ENCODE measurements around the gene MRPL10.

Gene MRPL10

GRCh38 chr17:47831003-47831933 is at the start of gene MRPL10, which contains the start of gene LRRC46:
Gene MRPL10 (minus strand): TSS chr17:47831541. CDS start chr17:47831511, 30 bp downstream.
Gene LRRC46 (plus strand): TSS chr17:47831670. CDS start chr17:47831990, 320 bp downstream.
- peak; percentile 84 to 91 for DNase-seq (ENCODE audit: low read depth in 1 of 2, low spot score in 1 of 2)

- no peak for DNase-seq (ENCODE audit: low read depth in 1 of 2, low spot score in 1 of 2)
These were observed 48.6 kb upstream of the MRPL10 start for GRCh38 chr17:47879776-47880454.

GRCh38 chr17:47879028-47879585 is 47.8 kb upstream of the MRPL10 start:
- DNase-seq (ENCODE audit: low read depth in 1 of 2, low spot score in 1 of 2) = no peak

- no peak for DNase-seq (ENCODE audit: low read depth in 1 of 2, low spot score in 1 of 2)
These were observed 47.1 kb upstream of the MRPL10 start for GRCh38 chr17:47878203-47879027.

DNA sequence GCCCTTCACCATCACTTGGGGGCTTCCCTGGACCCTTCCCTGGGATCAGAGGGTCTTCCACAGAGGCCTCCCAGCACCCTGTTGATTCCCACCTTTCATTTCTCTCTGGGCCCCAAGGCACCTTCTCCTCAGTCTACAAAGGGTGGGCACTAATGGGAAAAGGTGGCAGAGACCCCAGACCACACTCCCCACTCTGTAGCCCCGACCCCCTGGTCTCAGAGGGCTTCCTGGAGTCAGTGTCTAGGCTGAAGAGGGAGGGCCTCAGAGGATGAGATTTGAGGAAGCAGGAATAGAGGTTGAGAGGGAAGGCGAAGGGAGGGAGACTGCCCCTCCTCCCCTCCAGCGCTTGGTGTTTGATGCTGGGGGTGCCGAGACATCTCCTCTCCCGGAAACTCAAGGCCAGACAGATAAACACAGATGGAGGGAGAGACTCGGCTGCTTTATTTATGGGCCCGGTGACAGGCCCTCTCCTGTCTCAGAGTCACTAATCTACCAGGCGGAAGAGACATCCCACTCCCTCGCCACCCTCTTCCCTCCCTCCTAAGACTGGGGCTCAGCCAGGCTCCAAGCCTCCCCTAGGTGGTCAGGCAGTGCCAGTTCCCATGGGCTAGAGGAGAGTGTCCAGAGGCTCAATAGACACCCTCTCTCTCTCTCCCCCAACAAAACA is 46.2 kb upstream of the MRPL10 start:
- DNase-seq (ENCODE audit: low read depth in 1 of 2, low spot score in 1 of 2) = no peak

GRCh38 chr17:47875011-47875985 is 44.0 kb upstream of the MRPL10 start:
- DNase-seq (ENCODE audit: low read depth in 1 of 2, low spot score in 1 of 2) = no peak

- DNase-seq (ENCODE audit: low read depth in 1 of 2, low spot score in 1 of 2) = no peak
These were observed 42.1 kb upstream of the MRPL10 start for GRCh38 chr17:47873200-47874090.

- no peak for DNase-seq (ENCODE audit: low read depth in 1 of 2, low spot score in 1 of 2)
These were observed 41.4 kb upstream of the MRPL10 start for GRCh38 chr17:47872651-47873161.

GRCh38 chr17:47872019-47872650 is 40.8 kb upstream of the MRPL10 start:
- DNase-seq (ENCODE audit: low read depth in 1 of 2, low spot score in 1 of 2) = no peak

- no peak for DNase-seq (ENCODE audit: low read depth in 1 of 2, low spot score in 1 of 2)
These were observed 39.7 kb upstream of the MRPL10 start for GRCh38 chr17:47871048-47871447.

GRCh38 chr17:47870056-47870455 is 38.7 kb upstream of the MRPL10 start:
- DNase-seq (ENCODE audit: low read depth in 1 of 2, low spot score in 1 of 2) = no peak

DNA sequence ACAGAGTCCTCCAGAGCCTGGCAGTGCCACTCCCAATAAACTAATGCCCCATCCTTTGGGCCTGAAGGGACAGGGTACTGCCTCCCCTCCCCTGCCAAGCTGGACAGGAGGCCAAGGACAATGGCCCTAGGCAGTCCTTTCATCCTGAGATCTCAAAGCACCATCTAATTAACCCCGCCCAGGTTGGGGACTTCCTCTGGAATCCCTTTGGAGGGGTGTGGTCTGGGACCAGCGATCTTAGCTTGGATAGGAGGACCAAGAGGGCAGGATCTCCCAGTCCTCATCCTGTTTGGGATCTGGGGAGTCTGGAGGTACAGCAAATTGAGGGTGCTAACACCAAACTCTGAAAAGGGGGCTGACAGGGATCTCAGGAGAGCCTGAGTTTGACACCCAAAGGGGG is 37.8 kb upstream of the MRPL10 start:
- no peak for DNase-seq (ENCODE audit: low read depth in 1 of 2, low spot score in 1 of 2)

DNA sequence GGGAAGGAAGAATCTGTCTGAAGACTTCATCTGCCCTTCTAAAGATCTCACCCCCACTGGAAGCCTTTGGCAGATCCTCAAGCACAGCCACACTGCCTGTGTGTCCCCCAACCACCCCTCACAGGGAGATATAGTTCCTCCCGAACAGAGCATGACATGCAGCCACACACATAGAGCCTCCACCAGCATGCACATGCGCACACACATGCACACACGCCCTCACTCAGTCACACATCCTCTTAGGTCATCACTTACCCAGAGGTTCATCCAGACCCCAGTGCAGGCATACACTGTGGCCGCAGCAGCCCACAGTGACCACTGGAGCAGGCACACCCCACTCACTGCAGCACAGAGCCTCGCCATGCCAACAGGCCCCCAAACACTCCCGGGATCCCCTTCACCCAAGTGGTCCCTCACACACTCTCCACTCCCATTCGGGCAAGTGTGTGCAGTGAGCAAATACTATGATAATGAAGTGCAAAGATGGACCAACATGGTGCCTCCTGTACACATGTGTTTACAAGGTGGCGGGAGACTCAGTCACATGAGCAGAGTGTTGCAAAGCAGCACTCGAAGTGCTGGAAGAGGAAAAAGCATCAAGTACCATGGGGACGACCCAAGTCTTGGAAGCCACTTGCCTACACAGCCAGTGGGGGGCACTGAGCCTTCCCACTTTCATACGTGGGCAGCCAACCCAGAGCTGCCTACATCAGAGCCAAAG is 36.6 kb upstream of the MRPL10 start:
- DNase-seq (ENCODE audit: low read depth in 1 of 2, low spot score in 1 of 2) = no peak

DNA sequence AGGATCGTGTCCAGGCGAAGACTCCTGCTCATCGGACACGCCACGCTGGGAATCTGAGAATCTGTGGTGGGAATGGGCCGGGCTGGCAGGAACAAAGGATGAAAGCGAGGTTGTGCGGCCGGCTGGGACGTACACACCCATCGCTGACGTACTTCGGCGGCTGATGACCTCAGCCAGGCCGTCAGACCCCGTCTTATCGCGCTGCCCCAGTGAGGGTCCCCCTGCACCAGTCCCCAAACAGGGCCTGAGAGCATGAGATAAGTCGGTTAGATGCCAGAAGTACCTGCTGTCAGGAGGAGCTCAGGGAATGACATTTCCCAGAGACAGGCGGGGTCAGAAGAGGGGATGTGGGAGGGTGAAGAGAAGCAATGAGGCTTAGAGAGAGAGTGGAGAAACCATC is 35.6 kb upstream of the MRPL10 start:
- DNase-seq (ENCODE audit: low read depth in 1 of 2, low spot score in 1 of 2) = no peak

GRCh38 chr17:47864791-47865216 is 33.5 kb upstream of the MRPL10 start:
- no peak for DNase-seq (ENCODE audit: low read depth in 1 of 2, low spot score in 1 of 2)

GRCh38 chr17:47862621-47863440 is 31.5 kb upstream of the MRPL10 start:
- DNase-seq (ENCODE audit: low read depth in 1 of 2, low spot score in 1 of 2) = no peak
